ENCODE data around the gene RRAS.

DNA sequence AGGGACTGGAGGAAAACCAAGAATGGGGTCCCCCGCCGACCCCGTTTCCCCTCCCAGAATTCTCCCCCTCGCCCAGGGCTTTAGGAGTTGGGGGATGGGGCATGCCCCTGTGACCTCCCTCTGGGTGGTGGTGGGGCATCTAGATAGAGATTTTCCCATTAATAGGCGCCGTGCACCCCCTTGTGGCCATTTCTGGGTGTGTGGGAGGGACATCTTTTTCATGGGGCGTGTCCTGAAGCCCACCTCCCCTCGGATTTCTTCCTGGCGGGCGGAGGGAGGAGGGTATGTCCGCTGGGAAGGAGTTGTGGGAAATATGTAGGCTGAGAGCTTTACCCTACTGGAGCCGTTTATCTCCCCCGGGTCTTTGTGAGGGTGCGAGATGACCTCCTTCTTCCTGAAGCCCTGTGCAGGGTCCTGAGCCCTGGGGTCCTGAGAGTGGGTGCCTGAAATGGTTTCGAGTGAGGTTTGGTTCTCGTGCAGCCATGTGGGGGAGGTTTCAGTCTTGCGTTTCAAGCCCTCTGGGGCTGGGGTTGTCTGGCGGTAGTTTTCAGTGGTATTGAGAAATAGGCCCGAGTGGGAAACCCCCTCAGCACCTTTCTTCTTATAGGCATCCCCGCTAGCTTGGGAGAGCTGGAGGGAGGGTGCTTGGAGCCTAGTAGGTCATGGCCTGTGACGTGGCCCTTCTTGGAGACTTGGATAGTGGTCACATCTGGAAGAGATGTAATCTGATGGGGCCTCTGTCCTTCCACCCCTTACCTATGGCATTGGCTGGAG lies 38.1 kb upstream of the RRAS start:
- TF ChIP-seq POLR2AphosphoS5 (IDR thresholded peaks at IDR 0.05; ENCODE audit: borderline replicate concordance, low read depth, low read length), result peak; percentile 17; the same call in 1 of the 2 replicates
- TF ChIP-seq EZH2 (IDR thresholded peaks at IDR 0.05), result no peak
- no peak for TF ChIP-seq FOXP2 (optimal IDR thresholded peaks at IDR 0.05; ENCODE audit: control extremely low read depth, extremely low read length, insufficient read depth)
